WERI-Rb-1 (cell line): ENCODE data around the gene GGCX.
A peak's percentile ranks its signal among the peaks of the same experiment; 100 is the strongest.

Experiments
- DNase-seq: peaks from one replicate; pipeline ENCODE4 v3.0.0-alpha.2; 2020
- H3K27ac ChIP-seq: fragments of 250-450 bp; sonication (Bioruptor Pico); 2 replicates; pipeline ENCODE4 v1.5.1; 2020; ENCODE audit warnings: mild to moderate bottlenecking, moderate library complexity
- H3K27me3 ChIP-seq: fragments of 250-450 bp; sonication (Bioruptor Pico); 2 replicates; pipeline ENCODE4 v1.5.1; 2021; ENCODE audit warnings: mild to moderate bottlenecking, low read depth, moderate library complexity; ENCODE audit not compliant: insufficient read depth, severe bottlenecking
- H3K36me3 ChIP-seq: fragments of 250-450 bp; sonication (Bioruptor Pico); 2 replicates; pipeline ENCODE4 v1.5.1; 2020; ENCODE audit warnings: mild to moderate bottlenecking, moderate library complexity
- H3K4me3 ChIP-seq: 2 replicates; pipeline ENCODE4 v1.5.1; 2011; ENCODE audit warnings: low read depth, mild to moderate bottlenecking, control low read depth, low read length
- H3K9me3 ChIP-seq: fragments of 250-450 bp; sonication (Bioruptor Pico); 2 replicates; pipeline ENCODE4 v1.5.1; 2021; ENCODE audit warnings: mild to moderate bottlenecking, moderate library complexity; ENCODE audit not compliant: severe bottlenecking
- CTCF ChIP-seq: IDR thresholded peaks from 2 replicates; pipeline ENCODE4 v1.5.1; 2011; ENCODE audit warnings: low read depth, mild to moderate bottlenecking, control low read depth, inconsistent platforms, low read length

Gene GGCX

GRCh38 chr2:85524336-85524908 lies 36.9 kb downstream of the GGCX start:
- no peak for TF ChIP-seq CTCF
- Histone ChIP-seq H3K27me3 (no peaks in the 10 kb centered on the region), H3K4me3 (peak overlapping the region; percentile 0; the same call in 1 of the 2 replicates), H3K36me3 (no peaks in the 10 kb centered on the region), H3K9me3 (peaks cover under 1% of the 10 kb centered on the region), H3K27ac (peak overlapping the region; percentile 78)
- DNase-seq = peak; percentile 73

- DNase-seq = no peak
- no peaks in the 10 kb centered on the region for H3K9me3 ChIP-seq
- no peaks in the 10 kb centered on the region for H3K36me3 ChIP-seq
- H3K27me3 ChIP-seq = no peaks in the 10 kb centered on the region
- no peak for TF ChIP-seq CTCF
- H3K27ac ChIP-seq = peak overlapping the region; percentile 78
- no peak overlapping the region for H3K4me3 ChIP-seq
These were observed 37.4 kb downstream of the GGCX start for GRCh38 chr2:85523903-85524335.

- Histone ChIP-seq H3K36me3 (no peaks in the 10 kb centered on the region), H3K9me3 (no peaks in the 10 kb centered on the region), H3K4me3 (no peak overlapping the region), H3K27ac (peak overlapping the region; percentile 78), H3K27me3 (no peaks in the 10 kb centered on the region)
- DNase-seq = no peak
- TF ChIP-seq CTCF = no peak
These were observed 38.0 kb downstream of the GGCX start for GRCh38 chr2:85523062-85523902.

GRCh38 chr2:85522090-85522647 lies 39.1 kb downstream of the GGCX start:
- H3K36me3 ChIP-seq = no peaks in the 10 kb centered on the region
- no peaks in the 10 kb centered on the region for H3K27me3 ChIP-seq
- H3K27ac ChIP-seq = no peak overlapping the region
- no peak overlapping the region for H3K4me3 ChIP-seq
- TF ChIP-seq CTCF = no peak
- no peaks in the 10 kb centered on the region for H3K9me3 ChIP-seq
- DNase-seq = no peak

GRCh38 chr2:85516653-85517389 lies 44.5 kb downstream of the GGCX start:
- no peak for TF ChIP-seq CTCF
- Histone ChIP-seq H3K27ac (no peak overlapping the region), H3K9me3 (no peaks in the 10 kb centered on the region), H3K4me3 (no peak overlapping the region), H3K36me3 (no peaks in the 10 kb centered on the region), H3K27me3 (no peaks in the 10 kb centered on the region)
- no peak for DNase-seq
